NCI-H2227 (cell line): ENCODE data around the gene PTPRT.
"Not testable (repeated sequence)": the region's sequence is repeated elsewhere in the genome, so short reads cannot be mapped to it uniquely, and the experiment has no call there.

Experiments
- DNase-seq: peaks from one replicate; lab custom pipeline; 2025; ENCODE audit not compliant: unreplicated experiment; lab: John Stamatoyannopoulos, UW

The PTPRT gene

GRCh38 chr20:42920776-42921175, 268.9 kb downstream of the PTPRT start:
- DNase-seq: no peak

DNA sequence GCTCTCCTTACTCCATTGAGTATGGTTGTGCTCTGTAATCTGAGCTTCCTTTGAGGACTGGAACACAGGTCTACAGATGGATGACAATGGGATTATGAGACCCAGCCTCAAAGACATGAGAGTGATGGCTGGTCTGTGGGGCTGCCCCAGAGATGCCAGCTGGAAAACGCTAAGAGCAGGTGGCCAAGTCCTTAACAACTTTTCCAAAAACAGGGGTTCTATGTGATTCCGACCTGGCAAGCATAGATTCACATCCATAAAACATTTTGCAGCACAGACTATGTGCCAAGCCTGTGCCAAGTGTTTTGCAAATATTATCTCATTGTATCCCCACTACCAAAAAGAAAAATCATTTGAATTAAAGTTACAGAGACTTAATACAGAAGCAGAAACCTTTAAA, 270.4 kb downstream of the PTPRT start:
- no peak for DNase-seq

GRCh38 chr20:42915081-42915480, 274.6 kb downstream of the PTPRT start:
- DNase-seq: no peak

DNA sequence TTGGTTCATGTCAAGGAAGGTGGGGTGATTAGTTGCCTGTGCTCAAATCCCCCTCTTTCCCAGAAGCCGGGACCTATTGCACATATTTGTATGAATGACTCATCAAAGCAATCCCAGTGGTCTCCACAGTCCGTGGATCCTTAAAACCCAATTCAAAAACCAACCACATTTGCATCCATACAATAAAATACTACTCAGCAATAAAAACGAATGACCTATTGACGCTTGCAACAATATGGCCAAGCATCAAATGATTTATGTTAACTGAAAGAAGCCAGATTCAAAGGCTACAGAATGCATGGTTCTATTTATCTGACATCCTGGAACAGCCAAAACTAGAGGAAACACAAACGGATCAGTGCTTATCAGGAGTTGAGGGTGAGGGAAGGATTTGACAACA, 275.4 kb downstream of the PTPRT start:
- DNase-seq: no peak

DNA sequence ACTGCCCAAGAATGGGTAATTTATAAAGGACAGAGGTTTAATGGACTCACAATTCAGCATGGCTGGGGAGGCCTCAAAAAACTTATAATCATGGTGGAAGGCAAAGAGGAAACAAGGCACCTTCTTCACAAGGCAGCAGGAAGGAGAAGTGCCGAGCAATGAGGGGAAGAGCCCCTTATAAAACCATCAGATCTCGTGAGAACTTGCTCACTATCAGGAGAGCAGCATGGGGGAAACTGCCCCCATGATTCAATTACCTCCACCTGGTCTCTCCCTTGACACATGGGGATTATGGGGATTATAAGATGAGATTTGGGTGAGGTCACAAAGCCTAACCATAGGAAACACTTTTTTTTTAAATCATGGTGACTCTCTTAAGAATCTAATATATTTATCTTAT, 278.9 kb downstream of the PTPRT start:
- not testable (repeated sequence) for DNase-seq

DNA sequence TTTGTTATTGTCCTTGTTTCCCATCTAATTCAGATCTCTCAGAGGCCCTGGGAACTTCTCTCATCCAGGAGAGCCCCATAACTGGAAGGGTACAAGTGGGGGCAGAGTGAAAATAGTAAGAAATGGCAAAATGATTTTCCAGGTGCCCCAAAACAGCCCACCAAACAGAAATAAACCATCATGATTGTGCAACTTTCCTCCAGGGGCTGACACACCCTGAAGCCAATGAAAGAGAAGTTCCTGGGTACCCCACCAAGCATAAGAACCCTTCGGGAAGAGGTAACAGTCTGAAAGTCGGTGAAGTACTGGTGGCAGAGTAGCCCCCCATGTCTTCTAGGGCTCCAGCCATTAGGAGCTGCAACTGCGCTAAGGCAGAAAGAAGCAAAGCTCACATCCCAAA, 282.0 kb downstream of the PTPRT start:
- no peak for DNase-seq

- no peak for DNase-seq
These were observed 283.6 kb downstream of the PTPRT start for GRCh38 chr20:42906120-42906519.

DNA sequence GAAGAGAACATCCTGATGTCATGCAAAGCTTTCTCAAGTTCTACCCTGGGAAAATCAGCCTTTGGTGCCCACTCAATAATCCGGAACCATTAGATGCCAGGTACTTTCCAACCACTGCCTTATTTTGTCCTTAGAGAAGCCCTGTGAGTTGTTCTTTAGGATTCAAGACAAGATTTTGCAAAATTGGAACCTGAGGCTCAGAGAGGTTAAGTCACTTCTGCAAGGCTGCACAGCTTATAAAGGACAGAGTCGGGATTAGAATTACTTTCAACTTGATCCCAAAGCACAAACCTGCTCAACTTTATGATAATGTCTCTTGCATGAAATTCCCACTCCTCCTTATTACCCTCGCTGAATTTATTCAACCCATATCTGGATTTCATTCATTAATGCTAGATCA, 287.2 kb downstream of the PTPRT start:
- no peak for DNase-seq

- DNase-seq: no peak
These were observed 287.8 kb downstream of the PTPRT start for GRCh38 chr20:42901689-42902440.

GRCh38 chr20:42900764-42901163, 288.9 kb downstream of the PTPRT start:
- DNase-seq: not testable (repeated sequence)

GRCh38 chr20:42895020-42895419, 294.7 kb downstream of the PTPRT start:
- no peak for DNase-seq

GRCh38 chr20:42894483-42894882, 295.2 kb downstream of the PTPRT start:
- no peak for DNase-seq

- DNase-seq: no peak
These were observed 300.2 kb downstream of the PTPRT start for GRCh38 chr20:42889517-42889916.

GRCh38 chr20:42887281-42887680, 302.4 kb downstream of the PTPRT start:
- DNase-seq: no peak

DNA sequence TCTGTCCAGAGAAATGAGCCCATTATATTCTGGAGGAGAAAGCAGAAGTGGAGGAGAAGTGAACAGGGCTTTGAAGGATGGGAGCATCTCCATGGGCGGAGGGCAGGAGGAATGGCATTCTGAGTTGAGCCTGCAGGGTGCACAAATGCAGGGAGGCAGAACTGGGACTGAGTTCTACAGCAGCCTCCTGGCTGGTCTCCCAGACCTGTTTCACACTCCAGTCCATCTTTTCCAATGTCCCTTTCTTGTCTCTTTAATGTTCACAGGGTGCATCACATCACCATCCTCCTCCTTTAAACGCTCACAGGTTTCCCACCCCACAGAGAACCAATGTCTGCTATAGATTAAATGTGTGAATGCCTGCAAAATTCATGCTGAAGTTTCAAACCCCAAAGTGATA, 302.9 kb downstream of the PTPRT start:
- DNase-seq: no peak

GRCh38 chr20:42886046-42886445, 303.7 kb downstream of the PTPRT start:
- DNase-seq: no peak

DNA sequence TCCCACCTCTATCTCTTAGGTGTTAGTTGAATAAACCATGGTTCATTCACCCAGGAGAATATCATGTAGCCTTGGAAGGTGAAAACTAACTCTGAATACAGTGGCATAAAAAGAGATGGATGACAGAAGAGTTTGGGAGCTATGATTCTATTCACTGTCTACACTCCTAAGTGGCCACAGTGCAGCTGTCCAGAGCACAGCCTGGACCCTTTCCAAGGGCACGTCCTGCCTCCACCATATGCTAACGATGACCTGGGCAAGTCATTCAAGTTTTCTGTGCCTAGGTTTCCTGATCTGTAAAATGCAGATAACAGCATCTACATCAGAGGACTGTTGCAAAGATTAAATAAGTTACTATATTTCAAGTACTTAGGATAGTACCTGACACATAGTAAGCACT, 314.1 kb downstream of the PTPRT start:
- DNase-seq: no peak

- DNase-seq: no peak
These were observed 316.4 kb downstream of the PTPRT start for GRCh38 chr20:42873259-42873658.

GRCh38 chr20:42864116-42864515, 325.6 kb downstream of the PTPRT start:
- DNase-seq: no peak

DNA sequence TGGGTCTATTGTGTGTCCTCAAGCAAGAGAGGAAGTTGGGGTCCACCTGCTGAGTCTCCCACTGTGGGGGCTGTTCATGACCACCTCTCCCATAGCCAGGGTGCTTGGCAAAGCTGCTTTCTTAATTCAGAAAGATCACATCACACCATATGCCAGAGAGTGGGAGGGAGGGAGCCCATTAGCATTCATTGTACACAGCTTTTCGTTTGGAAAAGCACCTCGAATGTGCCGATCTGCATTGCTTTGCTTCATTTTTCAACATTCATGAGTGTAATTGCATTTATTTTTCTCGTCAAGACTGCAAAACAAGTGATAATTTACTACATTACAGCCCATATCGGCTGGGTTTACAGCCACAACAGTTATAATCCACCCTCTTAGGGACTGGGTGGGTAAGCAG, 327.3 kb downstream of the PTPRT start:
- DNase-seq: no peak

DNA sequence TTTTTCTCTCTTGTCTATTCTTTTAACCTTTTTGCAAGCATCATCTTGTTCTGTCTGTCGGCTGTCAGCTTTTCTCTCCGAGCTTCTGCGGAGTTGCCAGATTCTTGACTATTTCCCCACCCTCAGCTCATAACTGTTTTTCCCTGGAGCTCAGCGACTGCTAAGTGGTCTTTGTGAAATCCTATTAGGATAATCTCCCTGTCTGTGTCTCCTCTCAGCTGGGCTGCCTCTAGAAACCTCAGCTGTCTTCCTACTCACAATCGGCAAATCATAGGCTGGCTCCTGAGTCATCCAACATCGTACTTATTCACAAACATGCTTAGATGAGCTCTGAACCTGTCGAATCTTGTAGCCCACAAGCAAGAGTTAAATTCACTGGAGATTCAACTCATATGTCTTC, 332.3 kb downstream of the PTPRT start:
- DNase-seq: no peak

DNA sequence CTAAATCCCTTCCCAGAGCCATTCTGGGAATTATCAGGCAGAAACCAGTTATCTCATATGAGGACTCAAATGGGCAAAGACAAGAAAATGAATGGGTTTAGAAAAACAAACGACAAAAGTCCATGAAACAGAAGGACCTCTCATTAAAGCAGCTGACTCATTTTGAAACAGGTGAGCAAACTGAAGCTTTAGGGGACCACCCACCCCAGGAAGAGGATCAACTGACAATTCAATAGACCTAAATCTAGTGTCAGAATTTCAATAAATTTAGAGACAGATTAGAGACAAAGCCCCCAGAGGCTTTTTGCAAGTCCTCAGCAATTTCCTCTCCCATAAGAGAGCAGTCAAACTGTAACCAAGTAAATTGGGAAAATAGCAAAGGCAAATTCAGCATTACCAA, 333.8 kb downstream of the PTPRT start:
- no peak for DNase-seq

- DNase-seq: no peak
These were observed 337.0 kb downstream of the PTPRT start for GRCh38 chr20:42852691-42853090.
